A549 (cell line): Measurements from ENCODE around the gene SERPINA4.

Source experiments
- CHD4 ChIP-seq: fragments of 200-600 bp; sonication (generic); IDR thresholded peaks from 2 replicates; pipeline ENCODE4 v1.6.1; 2016; ENCODE audit warnings: antibody characterized with exemption, mild to moderate bottlenecking, borderline replicate concordance
- HOXA7 ChIP-seq: fragments of 250-450 bp; sonication (Bioruptor Pico); IDR thresholded peaks from 2 replicates; pipeline ENCODE4 v1.5.0; 2020; ENCODE audit warnings: mild to moderate bottlenecking, moderate library complexity
- RNF2 ChIP-seq: fragments of 200-600 bp; sonication (generic); IDR thresholded peaks from 2 replicates; pipeline ENCODE4 v1.6.1; 2016; ENCODE audit warnings: low read depth, mild to moderate bottlenecking, antibody characterized with exemption, moderate library complexity, borderline replicate concordance

DNA sequence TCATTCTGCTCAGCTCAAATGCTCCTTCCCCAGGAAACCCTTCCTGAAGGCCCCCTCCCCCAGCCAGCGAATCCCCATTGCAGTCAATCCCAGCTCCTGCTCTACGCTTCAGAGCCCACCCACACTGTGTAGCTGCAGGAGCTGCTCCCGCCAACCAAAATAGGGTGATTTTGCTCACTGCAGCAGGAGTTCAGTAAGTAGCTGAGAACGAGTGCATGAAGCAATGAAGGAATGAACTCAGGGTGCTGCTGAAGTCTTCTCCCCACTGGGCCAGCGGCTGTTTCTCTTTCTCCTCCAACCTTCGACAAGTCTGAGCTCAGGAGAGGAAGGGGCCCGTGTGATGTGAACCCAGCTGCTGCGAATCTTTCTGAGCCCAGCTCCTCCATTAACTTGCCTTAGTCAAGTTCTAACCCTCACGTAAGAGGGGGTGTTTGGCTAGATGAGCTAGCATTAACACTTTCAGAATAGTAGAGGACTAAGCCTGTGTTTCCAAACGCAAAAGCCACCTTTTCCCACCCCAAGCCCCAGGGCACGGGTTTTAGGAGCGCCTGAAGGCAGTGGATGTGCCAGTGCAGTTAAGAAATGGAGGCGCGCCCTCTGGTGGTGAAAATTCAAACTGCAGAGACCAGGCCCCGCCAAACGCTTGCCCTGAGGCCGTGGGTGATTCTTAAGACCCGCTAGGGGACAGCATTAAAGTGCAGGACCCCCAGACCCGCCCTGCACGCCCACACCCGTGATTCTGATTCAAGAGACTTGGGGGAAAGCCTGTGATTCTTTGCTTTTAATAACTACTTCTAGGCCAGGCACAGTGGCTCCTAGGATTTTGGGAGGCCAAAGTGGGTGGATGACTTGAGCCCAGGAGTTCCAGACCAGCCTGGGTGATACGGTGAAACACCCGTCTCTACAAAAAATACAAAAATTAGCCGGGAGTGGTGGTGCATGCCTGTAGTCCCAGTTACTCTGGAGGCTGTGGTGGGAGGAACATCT, 11.9 kb upstream of the SERPINA4 start:
- TF ChIP-seq CHD4 (no peak), RNF2 (no peak), HOXA7 (CRISPR knock-in tag) (no peak)
